ENCODE data around the gene TAGLN. TPM values are rescaled to one million over a fixed set of nuclear protein-coding genes. Genes with fewer than 3 reads are reported as not detected.

The TAGLN gene
- total and polyA plus RNA-seq, 2 of the 8 experiments (the other 6 are each of a cell fraction or from before 2014, with no cell fraction given) = 140 to 300 TPM

- TF ChIP-seq, protein P1, sequence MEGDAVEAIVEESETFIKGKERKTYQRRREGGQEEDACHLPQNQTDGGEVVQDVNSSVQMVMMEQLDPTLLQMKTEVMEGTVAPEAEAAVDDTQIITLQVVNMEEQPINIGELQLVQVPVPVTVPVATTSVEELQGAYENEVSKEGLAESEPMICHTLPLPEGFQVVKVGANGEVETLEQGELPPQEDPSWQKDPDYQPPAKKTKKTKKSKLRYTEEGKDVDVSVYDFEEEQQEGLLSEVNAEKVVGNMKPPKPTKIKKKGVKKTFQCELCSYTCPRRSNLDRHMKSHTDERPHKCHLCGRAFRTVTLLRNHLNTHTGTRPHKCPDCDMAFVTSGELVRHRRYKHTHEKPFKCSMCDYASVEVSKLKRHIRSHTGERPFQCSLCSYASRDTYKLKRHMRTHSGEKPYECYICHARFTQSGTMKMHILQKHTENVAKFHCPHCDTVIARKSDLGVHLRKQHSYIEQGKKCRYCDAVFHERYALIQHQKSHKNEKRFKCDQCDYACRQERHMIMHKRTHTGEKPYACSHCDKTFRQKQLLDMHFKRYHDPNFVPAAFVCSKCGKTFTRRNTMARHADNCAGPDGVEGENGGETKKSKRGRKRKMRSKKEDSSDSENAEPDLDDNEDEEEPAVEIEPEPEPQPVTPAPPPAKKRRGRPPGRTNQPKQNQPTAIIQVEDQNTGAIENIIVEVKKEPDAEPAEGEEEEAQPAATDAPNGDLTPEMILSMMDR (IDR thresholded peaks at IDR 0.05; ENCODE audit: control extremely low read depth in 1 of 3, insufficient read depth in 1 of 3, low read depth in 1 of 3, low read length in 3 of 3) = no peak
- TF ChIP-seq EGR1 (IDR thresholded peaks at IDR 0.05; ENCODE audit: borderline replicate concordance, low read depth, low read length) (no peak), GABPA (IDR thresholded peaks at IDR 0.05; ENCODE audit: borderline replicate concordance, insufficient read depth, low read length) (no peak), E2F6 (IDR thresholded peaks at IDR 0.05) (no peak), SP2 (IDR thresholded peaks at IDR 0.05; ENCODE audit: low read length) (no peak), RFX5 (IDR thresholded peaks at IDR 0.05; ENCODE audit: borderline replicate concordance, low read depth, low read length) (no peak), CBX8 (IDR thresholded peaks at IDR 0.05; ENCODE audit: borderline replicate concordance, low read depth, low read length) (no peak), BCL11A (IDR thresholded peaks at IDR 0.05; ENCODE audit: low read depth in 2 of 2, low read length in 2 of 2) (no peak), MAFK (IDR thresholded peaks at IDR 0.05; ENCODE audit: low read depth, low read length) (no peak), RBBP5 (IDR thresholded peaks at IDR 0.05; ENCODE audit: borderline replicate concordance, low read depth, low read length) (no peak), KDM1A (IDR thresholded peaks at IDR 0.05; ENCODE audit: borderline replicate concordance, low read length) (no peak), POLR2A (IDR thresholded peaks at IDR 0.05; ENCODE audit: control extremely low read depth in 1 of 2, low read depth in 2 of 2, low read length in 2 of 2) (peak; percentile 39 to 81), POU5F1 (IDR thresholded peaks at IDR 0.05; ENCODE audit: low read depth, low read length) (no peak), ATF3 (IDR thresholded peaks at IDR 0.05; ENCODE audit: insufficient read depth, low read depth, low read length) (no peak), YY1 (IDR thresholded peaks at IDR 0.05; ENCODE audit: low read depth, low read length) (no peak; the same call in 1 of the 2 replicates), CHD2 (IDR thresholded peaks at IDR 0.05; ENCODE audit: low read length) (no peak; the same call in 1 of the 2 replicates), ASH2L (IDR thresholded peaks at IDR 0.05; ENCODE audit: low read length) (peak; percentile 34), CBX5 (IDR thresholded peaks at IDR 0.05; ENCODE audit: low read depth, low read length) (no peak), NRF1 (IDR thresholded peaks at IDR 0.05; ENCODE audit: low read depth, low read length) (no peak), FOSL1 (IDR thresholded peaks at IDR 0.05; ENCODE audit: insufficient read depth, low read depth, low read length) (no peak)
Measured at GRCh38 chr11:117199053-117199915, at the start of gene TAGLN (continued).
